ENCODE measurements around the gene MAP2K3.

The MAP2K3 gene

DNA sequence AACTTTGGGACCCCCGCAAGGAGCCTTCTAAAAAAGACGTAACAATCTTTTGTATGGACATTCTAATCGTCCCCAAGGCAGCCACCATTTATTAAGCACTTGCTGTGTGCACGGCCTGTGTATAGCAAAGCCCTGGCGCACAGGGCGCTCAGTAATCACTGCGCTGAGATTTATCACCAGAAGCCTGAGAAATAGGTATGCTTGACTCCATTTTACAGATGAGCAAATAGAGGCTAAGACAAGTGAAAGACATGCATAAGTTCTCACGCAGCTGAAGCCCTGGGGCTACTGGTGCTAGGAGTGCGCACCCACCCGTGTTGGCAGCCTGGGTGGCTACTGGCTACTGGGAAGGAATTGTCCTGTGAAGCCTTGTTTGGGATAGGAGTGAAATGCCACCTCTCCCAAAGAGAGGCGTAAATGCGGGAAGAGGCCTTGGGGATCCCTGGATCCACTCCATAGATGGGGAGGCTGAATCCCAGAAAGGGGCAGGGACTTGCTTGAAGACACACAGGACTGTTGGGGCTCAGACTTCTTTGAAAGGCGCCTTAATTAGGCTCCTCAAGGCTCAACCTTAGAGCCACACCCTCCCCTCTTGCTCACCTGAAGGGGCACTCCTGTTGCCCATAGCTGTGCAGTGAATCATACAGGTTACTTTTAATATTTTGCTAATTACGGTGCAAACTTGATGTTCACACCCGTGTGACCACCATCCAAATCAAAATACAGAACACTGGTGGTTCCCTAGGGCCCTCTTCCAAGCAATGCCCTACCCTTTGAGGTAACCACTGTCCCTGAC, 30.7 kb upstream of the MAP2K3 start:
- TF ChIP-seq, protein P1, sequence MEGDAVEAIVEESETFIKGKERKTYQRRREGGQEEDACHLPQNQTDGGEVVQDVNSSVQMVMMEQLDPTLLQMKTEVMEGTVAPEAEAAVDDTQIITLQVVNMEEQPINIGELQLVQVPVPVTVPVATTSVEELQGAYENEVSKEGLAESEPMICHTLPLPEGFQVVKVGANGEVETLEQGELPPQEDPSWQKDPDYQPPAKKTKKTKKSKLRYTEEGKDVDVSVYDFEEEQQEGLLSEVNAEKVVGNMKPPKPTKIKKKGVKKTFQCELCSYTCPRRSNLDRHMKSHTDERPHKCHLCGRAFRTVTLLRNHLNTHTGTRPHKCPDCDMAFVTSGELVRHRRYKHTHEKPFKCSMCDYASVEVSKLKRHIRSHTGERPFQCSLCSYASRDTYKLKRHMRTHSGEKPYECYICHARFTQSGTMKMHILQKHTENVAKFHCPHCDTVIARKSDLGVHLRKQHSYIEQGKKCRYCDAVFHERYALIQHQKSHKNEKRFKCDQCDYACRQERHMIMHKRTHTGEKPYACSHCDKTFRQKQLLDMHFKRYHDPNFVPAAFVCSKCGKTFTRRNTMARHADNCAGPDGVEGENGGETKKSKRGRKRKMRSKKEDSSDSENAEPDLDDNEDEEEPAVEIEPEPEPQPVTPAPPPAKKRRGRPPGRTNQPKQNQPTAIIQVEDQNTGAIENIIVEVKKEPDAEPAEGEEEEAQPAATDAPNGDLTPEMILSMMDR (IDR thresholded peaks at IDR 0.05; ENCODE audit: low read depth, low read length), result no peak
- H3K4me3 ChIP-seq (replicated peaks in 1 of 2; ENCODE audit: low read depth in 2 of 2, low read length in 2 of 2), result peak overlapping the region; percentile 39 to 61
- DNase-seq (ENCODE audit: low read depth in 2 of 2), result no peak

DNA sequence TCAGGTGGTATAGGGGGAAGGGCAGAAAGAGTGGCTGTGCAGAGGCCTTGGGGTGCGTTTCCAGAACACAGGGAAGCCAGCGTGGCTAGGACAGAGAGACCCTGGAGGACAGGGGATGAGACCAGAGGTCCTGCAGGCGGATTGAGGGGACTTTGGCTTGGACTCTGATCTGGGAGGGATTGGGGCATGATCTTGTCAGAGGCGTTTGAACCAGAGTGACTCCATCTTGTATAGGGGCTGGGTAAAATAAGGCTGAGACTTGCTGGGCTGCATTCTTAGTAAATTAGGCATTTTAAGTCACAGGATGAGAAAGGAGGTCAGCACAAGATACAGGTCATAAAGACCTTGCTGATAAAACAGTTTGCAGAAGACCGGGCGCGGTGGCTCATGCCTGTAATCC, 25.9 kb upstream of the MAP2K3 start:
- DNase-seq (ENCODE audit: low read depth in 2 of 2), result no peak
- H3K4me3 ChIP-seq (replicated peaks in 1 of 2; ENCODE audit: low read depth in 2 of 2, low read length in 2 of 2), result no peak overlapping the region
- TF ChIP-seq, protein P1 (IDR thresholded peaks at IDR 0.05; ENCODE audit: low read depth, low read length), result no peak

DNA sequence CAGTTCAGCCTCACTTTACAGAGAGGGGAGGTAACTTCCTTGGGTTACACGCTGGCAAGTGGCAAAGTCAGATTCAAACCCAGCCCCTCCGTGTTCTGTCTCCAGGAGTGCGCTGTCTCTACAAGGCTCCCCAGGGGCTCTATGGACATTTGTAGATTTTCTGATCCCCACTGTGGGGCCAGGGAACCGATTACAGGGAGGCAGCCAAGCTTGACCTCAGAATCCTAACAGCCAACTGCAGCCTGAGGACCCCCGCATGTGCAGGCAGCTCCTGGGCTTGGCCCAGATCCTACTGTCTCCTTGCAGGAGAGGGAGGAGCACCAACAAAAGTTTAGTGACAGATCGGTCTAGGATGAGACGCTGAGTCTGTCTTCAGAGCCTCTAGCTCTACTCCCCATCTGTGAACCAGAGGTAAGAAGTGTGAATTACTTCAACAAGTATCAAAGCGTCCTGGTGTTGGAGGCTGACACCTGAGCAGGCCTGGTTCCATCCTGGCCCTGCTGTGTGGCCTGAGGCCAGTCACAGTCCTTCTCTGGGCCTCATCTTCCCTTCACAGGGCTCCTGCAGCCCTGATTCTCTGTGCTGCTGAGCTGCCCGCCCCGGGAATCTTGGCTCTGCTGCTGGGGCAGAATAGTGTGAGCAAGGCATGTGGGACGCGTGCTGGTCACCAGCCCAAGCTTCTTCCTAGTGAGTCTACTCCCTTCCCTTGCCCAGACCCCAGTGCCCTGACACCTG, 22.1 kb upstream of the MAP2K3 start:
- H3K4me3 ChIP-seq (replicated peaks in 1 of 2; ENCODE audit: low read depth in 2 of 2, low read length in 2 of 2), result no peak overlapping the region
- TF ChIP-seq, protein P1 (IDR thresholded peaks at IDR 0.05; ENCODE audit: low read depth, low read length), result no peak
- DNase-seq (ENCODE audit: low read depth in 2 of 2), result no peak

DNA sequence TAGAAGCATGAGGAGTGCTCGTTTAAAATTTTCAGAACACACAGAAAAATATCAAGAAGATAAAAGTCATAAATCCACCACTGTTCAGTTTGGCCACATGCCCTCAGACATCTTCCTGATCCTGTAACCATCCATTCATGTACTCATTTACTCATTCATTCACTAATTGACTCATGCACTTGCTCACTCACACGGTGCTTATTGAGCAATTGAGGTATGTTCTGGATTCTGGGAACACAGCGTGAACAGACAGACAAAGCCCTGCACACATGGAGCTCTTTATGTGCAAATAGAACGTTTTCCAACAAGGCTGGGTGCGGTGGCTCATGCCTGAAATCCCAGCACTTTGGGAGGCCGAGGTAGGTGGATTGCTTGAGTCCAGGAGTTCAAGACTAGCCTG, 21.1 kb upstream of the MAP2K3 start:
- H3K4me3 ChIP-seq (replicated peaks in 1 of 2; ENCODE audit: low read depth in 2 of 2, low read length in 2 of 2), result no peak overlapping the region
- TF ChIP-seq, protein P1 (IDR thresholded peaks at IDR 0.05; ENCODE audit: low read depth, low read length), result no peak
- peak; percentile 39 to 87 for DNase-seq (ENCODE audit: low read depth in 2 of 2)

DNA sequence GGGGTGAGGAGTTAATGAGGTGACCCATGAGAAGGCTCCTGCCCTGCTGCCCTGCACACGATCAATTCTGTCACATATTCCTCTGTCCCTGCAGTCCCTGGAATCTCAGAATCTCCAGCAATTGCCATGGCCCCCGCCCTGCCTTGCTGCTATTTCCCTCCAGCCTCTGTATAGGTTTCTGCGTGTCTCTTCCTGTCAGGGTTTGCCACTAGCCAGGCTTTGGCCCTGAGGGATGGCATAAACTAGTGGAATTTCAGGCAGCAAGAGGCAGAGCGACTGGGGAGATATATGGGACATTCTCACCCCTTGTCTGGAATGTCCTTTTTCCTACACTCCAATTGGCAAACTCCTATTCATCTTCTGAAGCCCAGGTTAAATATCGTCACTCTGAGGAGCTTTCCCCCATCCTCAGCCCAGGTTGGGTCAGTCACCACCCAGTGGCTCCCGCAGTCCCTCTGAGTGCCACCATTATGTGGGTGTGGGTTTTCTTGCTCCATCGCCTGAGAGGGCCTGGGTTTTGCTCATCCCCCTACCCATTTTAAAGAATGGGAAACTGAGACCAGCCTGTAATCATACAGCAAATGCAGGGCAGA, 15.8 kb upstream of the MAP2K3 start:
- TF ChIP-seq, protein P1 (IDR thresholded peaks at IDR 0.05; ENCODE audit: low read depth, low read length), result no peak
- no peak for DNase-seq (ENCODE audit: low read depth in 2 of 2)
- H3K4me3 ChIP-seq (replicated peaks in 1 of 2; ENCODE audit: low read depth in 2 of 2, low read length in 2 of 2), result no peak overlapping the region

DNA sequence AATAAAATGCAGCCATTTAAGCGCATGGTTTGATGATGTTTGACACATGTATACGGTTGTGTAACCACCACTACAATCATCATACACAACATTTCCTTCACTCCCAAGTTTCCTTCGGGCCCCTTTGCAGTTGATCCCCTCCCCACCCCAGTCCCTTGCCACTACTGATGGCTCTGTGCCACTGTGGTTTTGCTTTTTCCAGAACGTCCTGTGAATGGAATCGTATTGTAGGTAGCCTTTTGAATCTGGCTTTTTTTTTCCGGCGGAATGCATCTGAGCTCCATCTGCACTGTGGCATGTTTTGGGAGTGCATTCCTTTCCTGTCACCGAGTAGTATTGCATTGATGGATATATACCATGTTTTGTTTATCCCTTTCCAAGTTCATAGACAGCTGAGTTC, 15.1 kb upstream of the MAP2K3 start:
- DNase-seq (ENCODE audit: low read depth in 2 of 2), result no peak
- TF ChIP-seq, protein P1 (IDR thresholded peaks at IDR 0.05; ENCODE audit: low read depth, low read length), result no peak
- H3K4me3 ChIP-seq (replicated peaks in 1 of 2; ENCODE audit: low read depth in 2 of 2, low read length in 2 of 2), result no peak overlapping the region
